SK-N-MC (cell line): ENCODE data around the gene GABRG3.

Experiments
- EZH2 ChIP-seq: fragments of 200-600 bp; sonication (generic); IDR thresholded peaks from one replicate; pipeline ENCODE4 v1.6.1; 2017; ENCODE audit warnings: antibody characterized with exemption
- POLR2AphosphoS5 ChIP-seq: IDR thresholded peaks from 2 replicates; pipeline ENCODE4 v1.6.1; 2012; ENCODE audit warnings: mild to moderate bottlenecking, low read depth, low read length, borderline replicate concordance

- no peak for TF ChIP-seq POLR2AphosphoS5
- no peak for TF ChIP-seq EZH2
These were observed 56.2 kb downstream of the GABRG3 start for GRCh38 chr15:27027229-27027628.
